Hippocampal formation (tissue), 2 donors: Measurements from ENCODE around the gene CPLX1.
"Not testable (repeated sequence)": the region's sequence is repeated elsewhere in the genome, so short reads cannot be mapped to it uniquely, and the experiment has no call there.

ENCODE experiments used
- DNase-seq, 2 donors: peaks; one replicate each; lab custom pipeline; 2025; lab: John Stamatoyannopoulos, UW

Gene CPLX1

GRCh38 chr4:757111-757510 lies 68.8 kb downstream of the CPLX1 start:
- DNase-seq = no peak

GRCh38 chr4:754221-755120 lies 71.5 kb downstream of the CPLX1 start:
- no peak for DNase-seq

GRCh38 chr4:753186-753585 lies 72.7 kb downstream of the CPLX1 start:
- not testable (repeated sequence) for DNase-seq

GRCh38 chr4:752196-752861 lies 73.6 kb downstream of the CPLX1 start:
- DNase-seq = no peak

GRCh38 chr4:751676-752075 lies 74.3 kb downstream of the CPLX1 start:
- DNase-seq = peak in 1 of 2 donors; percentile 27

- no peak for DNase-seq
Measured at GRCh38 chr4:749698-750666, 75.9 kb downstream of the CPLX1 start.

GRCh38 chr4:748461-748860 lies 77.5 kb downstream of the CPLX1 start:
- DNase-seq = no peak

GRCh38 chr4:747546-748170 lies 78.3 kb downstream of the CPLX1 start:
- no peak for DNase-seq

GRCh38 chr4:744212-744841 lies 81.6 kb downstream of the CPLX1 start:
- DNase-seq = no peak

- DNase-seq = no peak
Measured at GRCh38 chr4:743463-744211, 82.3 kb downstream of the CPLX1 start.

GRCh38 chr4:742742-743311 lies 83.1 kb downstream of the CPLX1 start:
- DNase-seq = peak in 1 of 2 donors; percentile 32

- DNase-seq = no peak
Measured at GRCh38 chr4:742096-742741, 83.7 kb downstream of the CPLX1 start.

- DNase-seq = no peak
Measured at GRCh38 chr4:740656-741282, 85.2 kb downstream of the CPLX1 start.

GRCh38 chr4:740011-740410 lies 85.9 kb downstream of the CPLX1 start:
- DNase-seq = no peak

- DNase-seq = no peak
Measured at GRCh38 chr4:739569-739968, 86.4 kb downstream of the CPLX1 start.

GRCh38 chr4:738781-739280 lies 87.1 kb downstream of the CPLX1 start:
- no peak for DNase-seq

GRCh38 chr4:736561-736960 lies 89.4 kb downstream of the CPLX1 start:
- DNase-seq = not testable (repeated sequence)

- no peak for DNase-seq
Measured at GRCh38 chr4:735583-735982, 90.3 kb downstream of the CPLX1 start.
